CD4-positive, CD25-positive, alpha-beta regulatory T cell (primary cell): Measurements from ENCODE around the gene FAM83B. TPM values are rescaled to one million over a fixed set of nuclear protein-coding genes. Genes with fewer than 3 reads are reported as not detected.
"Not testable (repeated sequence)": the region's sequence is repeated elsewhere in the genome, so short reads cannot be mapped to it uniquely, and the experiment has no call there.

ENCODE experiments used
- ATAC-seq, 2 donors: fragments of 150-1000 bp; cut with Tn5 transposase; one replicate each; pipeline ENCODE4 v1.10.0; 2021; ENCODE audit warnings: low read depth in 2 of 2, moderate number of reproducible peaks in 2 of 2, moderate library complexity in 1 of 2
- DNase-seq, 3 donors: peaks; one replicate each; pipeline versions ENCODE4 v3.0.0 to v3.0.0-alpha.2; 2012 to 2022; ENCODE audit warnings: mixed read lengths in 1 of 3
- H3K27ac ChIP-seq: one replicate; pipeline ENCODE4 v1.7.0; 2013; ENCODE audit warnings: mild to moderate bottlenecking, low read length; ENCODE audit not compliant: insufficient read depth, poor library complexity, severe bottlenecking
- H3K27me3 ChIP-seq: one replicate; pipeline ENCODE4 v1.7.0; 2013; ENCODE audit warnings: low read length; ENCODE audit not compliant: control insufficient read depth, insufficient read depth
- H3K36me3 ChIP-seq: one replicate; pipeline ENCODE4 v1.7.0; 2013; ENCODE audit warnings: mild to moderate bottlenecking, low read length, moderate library complexity; ENCODE audit not compliant: control insufficient read depth, insufficient read depth
- H3K4me1 ChIP-seq: 2 replicates; pipeline ENCODE4 v1.7.0; 2013; ENCODE audit warnings: mild to moderate bottlenecking, low read length; ENCODE audit not compliant: insufficient read depth, control insufficient read depth, poor library complexity, severe bottlenecking
- H3K4me3 ChIP-seq: one replicate; pipeline ENCODE4 v1.7.0; 2013; ENCODE audit warnings: low read depth, mild to moderate bottlenecking, low read length, moderate library complexity
- H3K9me3 ChIP-seq, 2 experiments: 1 replicate in 1 of 2; 2 replicates in 1 of 2; pipeline ENCODE4 v1.7.0; 2013; ENCODE audit warnings: low read length in 2 of 2, mild to moderate bottlenecking in 1 of 2, moderate library complexity in 1 of 2; ENCODE audit not compliant: control insufficient read depth in 2 of 2
- H3K27ac Mint-ChIP-seq, 3 donors: one replicate each; pipeline ENCODE4 v1.8.0; 2020 to 2022; ENCODE audit warnings: mild to moderate bottlenecking in 3 of 3, mixed read lengths in 3 of 3, moderate library complexity in 2 of 3
- H3K27me3 Mint-ChIP-seq: one replicate; pipeline ENCODE4 v1.8.0; 2022; ENCODE audit warnings: mild to moderate bottlenecking, mixed read lengths
- H3K36me3 Mint-ChIP-seq: one replicate; pipeline ENCODE4 v1.8.0; 2020; ENCODE audit warnings: mixed read lengths
- H3K4me1 Mint-ChIP-seq, 4 donors: one replicate each; pipeline ENCODE4 v1.8.0; 2020 to 2022; ENCODE audit warnings: mixed read lengths in 4 of 4, mild to moderate bottlenecking in 1 of 4
- H3K4me3 Mint-ChIP-seq, 4 donors: one replicate each; pipeline ENCODE4 v1.8.0; 2020 to 2022; ENCODE audit warnings: mild to moderate bottlenecking in 4 of 4, mixed read lengths in 4 of 4, moderate library complexity in 3 of 4
- H3K9me3 Mint-ChIP-seq, 7 donors: one replicate each; pipeline ENCODE4 v1.8.0; 2020 to 2022; ENCODE audit warnings: mixed read lengths in 7 of 7, mild to moderate bottlenecking in 3 of 7, moderate library complexity in 2 of 7
- polyA plus RNA-seq, 4 donors: library from polyadenylated mRNA; unstranded; fragments of 300-500 nt; fragmentation: Illumina TruSeq; gene quantifications; one replicate each; pipeline ENCODE4 v1.2.3, GENCODE V29; 2021
- total RNA-seq: library from RNA; stranded (reverse); gene quantifications from one replicate; pipeline ENCODE4 v1.2.3, GENCODE V29; 2022

Gene FAM83B
- total and polyA plus RNA-seq, 5 donors from 2014 or later: not detected

- H3K27me3 ChIP-seq: no peaks in the 10 kb centered on the region
- Mint-ChIP-seq H3K9me3 (peaks cover 0 to 10% (median 4%) of the 10 kb centered on the region in 7 donors), H3K27me3 (no peaks in the 10 kb centered on the region), H3K4me1 (no peaks in the 10 kb centered on the region), H3K27ac (no peak overlapping the region), H3K4me3 (no peak overlapping the region), H3K36me3 (no peaks in the 10 kb centered on the region)
- H3K9me3 ChIP-seq: no peaks in the 10 kb centered on the region
- no peak for DNase-seq
- no peak for ATAC-seq
- no peaks in the 10 kb centered on the region for H3K4me1 ChIP-seq
- H3K4me3 ChIP-seq: no peak overlapping the region
- no peak overlapping the region for H3K27ac ChIP-seq
- no peaks in the 10 kb centered on the region for H3K36me3 ChIP-seq
Measured at GRCh38 chr6:54876365-54876764, 29.8 kb downstream of the FAM83B start.

- peaks cover 0 to 10% (median 4%) of the 10 kb centered on the region in 7 donors for H3K9me3 Mint-ChIP-seq
- H3K36me3 Mint-ChIP-seq: no peaks in the 10 kb centered on the region
- Histone ChIP-seq H3K36me3 (no peaks in the 10 kb centered on the region), H3K27me3 (no peaks in the 10 kb centered on the region), H3K9me3 (no peaks in the 10 kb centered on the region), H3K27ac (no peak overlapping the region), H3K4me1 (no peaks in the 10 kb centered on the region), H3K4me3 (no peak overlapping the region)
- no peak for ATAC-seq
- DNase-seq: no peak
- H3K4me3 Mint-ChIP-seq: no peak overlapping the region
- no peaks in the 10 kb centered on the region for H3K27me3 Mint-ChIP-seq
- no peaks in the 10 kb centered on the region for H3K4me1 Mint-ChIP-seq
- no peak overlapping the region for H3K27ac Mint-ChIP-seq
Measured at GRCh38 chr6:54876871-54877270, 30.3 kb downstream of the FAM83B start.

GRCh38 chr6:54877713-54878317 is 31.2 kb downstream of the FAM83B start:
- no peak overlapping the region for H3K4me3 ChIP-seq
- no peaks in the 10 kb centered on the region for H3K27me3 ChIP-seq
- no peaks in the 10 kb centered on the region for H3K36me3 Mint-ChIP-seq
- peaks cover 0 to 2% of the 10 kb centered on the region in 2 experiments for H3K9me3 ChIP-seq
- no peaks in the 10 kb centered on the region for H3K27me3 Mint-ChIP-seq
- no peak for DNase-seq
- H3K36me3 ChIP-seq: no peaks in the 10 kb centered on the region
- H3K4me1 Mint-ChIP-seq: no peaks in the 10 kb centered on the region
- H3K9me3 Mint-ChIP-seq: peaks cover 0 to 7% (median 3%) of the 10 kb centered on the region in 7 donors
- ATAC-seq: no peak
- H3K4me1 ChIP-seq: no peaks in the 10 kb centered on the region
- no peak overlapping the region for H3K27ac Mint-ChIP-seq
- H3K27ac ChIP-seq: no peak overlapping the region
- H3K4me3 Mint-ChIP-seq: no peak overlapping the region

GRCh38 chr6:54878718-54879117 is 32.1 kb downstream of the FAM83B start:
- peaks cover 0 to 2% of the 10 kb centered on the region in 2 experiments for H3K9me3 ChIP-seq
- Mint-ChIP-seq H3K4me3 (no peak overlapping the region), H3K36me3 (no peaks in the 10 kb centered on the region), H3K9me3 (peaks cover 0 to 7% (median 3%) of the 10 kb centered on the region in 7 donors), H3K27me3 (no peaks in the 10 kb centered on the region), H3K27ac (no peak overlapping the region), H3K4me1 (no peaks in the 10 kb centered on the region)
- no peak for ATAC-seq
- H3K4me3 ChIP-seq: no peak overlapping the region
- H3K27ac ChIP-seq: no peak overlapping the region
- H3K36me3 ChIP-seq: no peaks in the 10 kb centered on the region
- no peaks in the 10 kb centered on the region for H3K4me1 ChIP-seq
- no peaks in the 10 kb centered on the region for H3K27me3 ChIP-seq
- DNase-seq: no peak

- no peak overlapping the region for H3K4me3 Mint-ChIP-seq
- no peak overlapping the region for H3K27ac ChIP-seq
- H3K27me3 ChIP-seq: no peaks in the 10 kb centered on the region
- DNase-seq: no peak
- no peaks in the 10 kb centered on the region for H3K36me3 ChIP-seq
- H3K27me3 Mint-ChIP-seq: no peaks in the 10 kb centered on the region
- no peaks in the 10 kb centered on the region for H3K4me1 ChIP-seq
- H3K9me3 Mint-ChIP-seq: peaks cover 0 to 7% (median 3%) of the 10 kb centered on the region in 7 donors
- H3K4me1 Mint-ChIP-seq: no peaks in the 10 kb centered on the region
- no peak for ATAC-seq
- no peak overlapping the region for H3K4me3 ChIP-seq
- peaks cover 0 to 2% of the 10 kb centered on the region in 2 experiments for H3K9me3 ChIP-seq
- no peak overlapping the region for H3K27ac Mint-ChIP-seq
- H3K36me3 Mint-ChIP-seq: no peaks in the 10 kb centered on the region
Measured at GRCh38 chr6:54879188-54879985, 32.8 kb downstream of the FAM83B start.

- no peak overlapping the region for H3K4me3 Mint-ChIP-seq
- H3K4me1 Mint-ChIP-seq: no peaks in the 10 kb centered on the region
- H3K9me3 Mint-ChIP-seq: peaks cover 0 to 9% (median 3%) of the 10 kb centered on the region in 7 donors
Measured at GRCh38 chr6:54881067-54881730, 34.6 kb downstream of the FAM83B start.

GRCh38 chr6:54881891-54882290 is 35.3 kb downstream of the FAM83B start:
- H3K4me3 Mint-ChIP-seq: not testable (repeated sequence)

More at GRCh38 chr6:54881067-54881730, 34.6 kb downstream of the FAM83B start:
- no peak for DNase-seq
- H3K27me3 Mint-ChIP-seq: no peaks in the 10 kb centered on the region
- no peak for ATAC-seq
- Histone ChIP-seq H3K4me1 (no peaks in the 10 kb centered on the region), H3K4me3 (no peak overlapping the region), H3K27me3 (no peaks in the 10 kb centered on the region), H3K9me3 (peaks cover 0 to 2% of the 10 kb centered on the region in 2 experiments), H3K27ac (no peak overlapping the region), H3K36me3 (no peaks in the 10 kb centered on the region)
- H3K36me3 Mint-ChIP-seq: no peaks in the 10 kb centered on the region
- no peak overlapping the region for H3K27ac Mint-ChIP-seq

More at GRCh38 chr6:54881891-54882290, 35.3 kb downstream of the FAM83B start:
- not testable (repeated sequence) for H3K27ac ChIP-seq, H3K9me3 Mint-ChIP-seq, H3K36me3 Mint-ChIP-seq, H3K4me1 Mint-ChIP-seq, H3K4me3 ChIP-seq, H3K4me1 ChIP-seq, H3K27me3 Mint-ChIP-seq, ATAC-seq, H3K27ac Mint-ChIP-seq, H3K9me3 ChIP-seq, H3K36me3 ChIP-seq, DNase-seq, H3K27me3 ChIP-seq
